Loucy (cell line): ENCODE results near the gene ADD1.

Experiments used
- EZH2phosphoT487 ChIP-seq: fragments of 200-600 bp; IDR thresholded peaks from 2 replicates; pipeline ENCODE4 v1.6.1; 2018; ENCODE audit warnings: antibody characterized with exemption, mild to moderate bottlenecking, moderate library complexity, borderline replicate concordance
- TF ChIP-seq, protein P1 (sequence below): fragments of 200-600 bp; sonication (generic); conservative IDR thresholded peaks from 2 replicates; pipeline ENCODE4 v1.5.1; 2014; ENCODE audit warnings: mild to moderate bottlenecking, antibody characterized with exemption, low read length

DNA sequence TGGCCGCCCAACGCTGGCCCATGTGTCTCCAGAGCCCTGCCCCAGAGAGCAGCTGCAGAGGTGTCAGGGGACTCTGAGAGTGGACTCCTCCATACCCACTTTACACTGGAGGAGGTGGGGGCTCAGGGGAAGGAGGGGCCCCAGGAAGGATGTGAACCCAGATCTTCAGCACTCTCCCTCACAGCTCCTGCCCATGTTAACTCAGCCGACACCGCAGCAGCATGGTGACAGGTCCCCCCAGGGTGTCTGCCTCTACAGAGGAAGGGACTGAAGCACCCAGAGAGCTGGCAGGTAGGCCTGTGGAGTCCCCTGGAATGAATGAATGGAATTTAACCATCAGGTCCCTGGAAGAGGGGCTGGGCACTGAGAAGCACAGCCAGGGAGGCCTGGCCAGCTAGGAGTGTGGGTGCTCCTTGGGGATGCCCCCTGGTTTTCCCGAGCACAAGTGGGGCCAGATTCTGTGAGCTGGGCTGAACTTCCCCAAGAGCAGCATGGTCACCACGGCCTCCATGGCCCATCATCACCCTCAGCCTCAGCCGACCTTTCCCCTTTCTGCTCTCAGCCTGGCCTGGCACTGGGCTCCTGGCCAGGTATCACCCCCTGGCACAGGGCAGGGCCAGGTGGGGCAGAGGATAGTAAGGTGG lies 28.9 kb upstream of the ADD1 start:
- TF ChIP-seq, protein P1, sequence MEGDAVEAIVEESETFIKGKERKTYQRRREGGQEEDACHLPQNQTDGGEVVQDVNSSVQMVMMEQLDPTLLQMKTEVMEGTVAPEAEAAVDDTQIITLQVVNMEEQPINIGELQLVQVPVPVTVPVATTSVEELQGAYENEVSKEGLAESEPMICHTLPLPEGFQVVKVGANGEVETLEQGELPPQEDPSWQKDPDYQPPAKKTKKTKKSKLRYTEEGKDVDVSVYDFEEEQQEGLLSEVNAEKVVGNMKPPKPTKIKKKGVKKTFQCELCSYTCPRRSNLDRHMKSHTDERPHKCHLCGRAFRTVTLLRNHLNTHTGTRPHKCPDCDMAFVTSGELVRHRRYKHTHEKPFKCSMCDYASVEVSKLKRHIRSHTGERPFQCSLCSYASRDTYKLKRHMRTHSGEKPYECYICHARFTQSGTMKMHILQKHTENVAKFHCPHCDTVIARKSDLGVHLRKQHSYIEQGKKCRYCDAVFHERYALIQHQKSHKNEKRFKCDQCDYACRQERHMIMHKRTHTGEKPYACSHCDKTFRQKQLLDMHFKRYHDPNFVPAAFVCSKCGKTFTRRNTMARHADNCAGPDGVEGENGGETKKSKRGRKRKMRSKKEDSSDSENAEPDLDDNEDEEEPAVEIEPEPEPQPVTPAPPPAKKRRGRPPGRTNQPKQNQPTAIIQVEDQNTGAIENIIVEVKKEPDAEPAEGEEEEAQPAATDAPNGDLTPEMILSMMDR: no peak
- no peak for TF ChIP-seq EZH2phosphoT487
